Neural cell (in vitro differentiated cells): Measurements from ENCODE around the gene RPS6KA2. TPM values are rescaled to one million over a fixed set of nuclear protein-coding genes. Genes with fewer than 3 reads are reported as not detected.

Experiments used
- H2AFZ ChIP-seq: fragments of 200-600, 300-800 bp; sonication (generic), shearing (Covaris generic); 2 replicates; pipeline ENCODE4 v1.6.0; 2014; ENCODE audit warnings: low read depth, mild to moderate bottlenecking, antibody characterized with exemption, low read length, moderate library complexity
- H3F3A ChIP-seq: fragments of 200-600 bp; shearing (Covaris generic); 2 replicates; pipeline ENCODE4 v1.6.1; 2016; ENCODE audit warnings: mild to moderate bottlenecking, moderate library complexity, mixed read lengths, antibody characterized with exemption, low read length; ENCODE audit not compliant: insufficient read depth, poor library complexity, severe bottlenecking
- H3K27ac ChIP-seq: fragments of 200-600, 300-800 bp; sonication (generic), shearing (Covaris generic); 2 replicates; pipeline ENCODE4 v1.5.1; 2014; ENCODE audit warnings: mild to moderate bottlenecking, low read length, moderate library complexity
- H3K27me3 ChIP-seq: fragments of 300-800, 200-600 bp; sonication (generic), shearing (Covaris generic); 2 replicates; pipeline ENCODE4 v1.6.0; 2014; ENCODE audit warnings: mild to moderate bottlenecking, low read depth, low read length, moderate library complexity; ENCODE audit not compliant: insufficient read depth
- H3K36me3 ChIP-seq: fragments of 300-800, 200-600 bp; sonication (generic), shearing (Covaris generic); 2 replicates; pipeline ENCODE4 v1.5.1; 2014; ENCODE audit warnings: mild to moderate bottlenecking, antibody characterized with exemption, low read length, moderate library complexity; ENCODE audit not compliant: insufficient read depth
- H3K4me2 ChIP-seq: fragments of 300-800, 200-600 bp; sonication (generic), shearing (Covaris generic); 2 replicates; pipeline ENCODE4 v1.6.0; 2014; ENCODE audit warnings: mild to moderate bottlenecking, low read length
- H3K4me3 ChIP-seq: fragments of 300-800, 200-600 bp; sonication (generic), shearing (Covaris generic); 2 replicates; pipeline ENCODE4 v1.5.1; 2014; ENCODE audit warnings: mild to moderate bottlenecking, low read length, moderate library complexity
- H3K79me2 ChIP-seq: fragments of 200-600 bp; shearing (Covaris generic); replicated peaks from 2 replicates; pipeline ENCODE4 v1.6.0; 2014; ENCODE audit warnings: mild to moderate bottlenecking, low read length, moderate library complexity; ENCODE audit not compliant: insufficient read depth
- H3K9ac ChIP-seq: fragments of 300-800, 200-600 bp; sonication (generic), shearing (Covaris generic); 2 replicates; pipeline ENCODE4 v1.6.1; 2016; ENCODE audit warnings: mild to moderate bottlenecking, low read length, mixed read lengths
- H3K9me2 ChIP-seq: fragments of 200-600 bp; shearing (Covaris generic); 2 replicates; pipeline ENCODE4 v1.6.1; 2016; ENCODE audit warnings: mild to moderate bottlenecking, low read length, mixed read lengths; ENCODE audit not compliant: insufficient read depth
- H3K9me3 ChIP-seq: fragments of 200-600, 300-800 bp; sonication (generic), shearing (Covaris generic); 2 replicates; pipeline ENCODE4 v1.6.1; 2016; ENCODE audit warnings: mild to moderate bottlenecking, mixed run types, low read length, moderate library complexity, mixed read lengths
- H4K20me1 ChIP-seq: fragments of 200-600 bp; shearing (Covaris generic); 2 replicates; pipeline ENCODE4 v1.6.1; 2016; ENCODE audit warnings: mild to moderate bottlenecking, mixed run types; ENCODE audit not compliant: insufficient read depth
- EP300 ChIP-seq: fragments of 450-650 bp; conservative IDR thresholded peaks from 2 replicates; pipeline ENCODE4 v1.6.1; 2014; ENCODE audit warnings: antibody characterized with exemption, mild to moderate bottlenecking, moderate library complexity; ENCODE audit not compliant: poor library complexity, severe bottlenecking
- EZH2 ChIP-seq: fragments of 200-600, 300-800 bp; shearing (Covaris generic), sonication (generic); IDR thresholded peaks from 2 replicates; pipeline ENCODE4 v1.6.1; 2014; ENCODE audit warnings: antibody characterized with exemption, low read length, borderline replicate concordance, mild to moderate bottlenecking; ENCODE audit not compliant: insufficient read depth, poor library complexity, severe bottlenecking
- MXI1 ChIP-seq: fragments of 450-650 bp; conservative IDR thresholded peaks from 2 replicates; pipeline ENCODE4 v1.6.1; 2014; ENCODE audit warnings: antibody characterized with exemption, mild to moderate bottlenecking; ENCODE audit not compliant: poor library complexity, severe bottlenecking
- POLR2AphosphoS5 ChIP-seq: IDR thresholded peaks from 2 replicates; pipeline ENCODE4 v1.6.1; 2012
- RAD21 ChIP-seq: fragments of 450-650 bp; conservative IDR thresholded peaks from 2 replicates; pipeline ENCODE4 v1.6.1; 2014; ENCODE audit warnings: antibody characterized with exemption, mild to moderate bottlenecking, moderate library complexity
- SMC3 ChIP-seq: fragments of 450-650 bp; conservative IDR thresholded peaks from 2 replicates; pipeline ENCODE4 v1.6.1; 2014; ENCODE audit warnings: antibody characterized with exemption, mild to moderate bottlenecking, moderate library complexity; ENCODE audit not compliant: poor library complexity
- TAF1 ChIP-seq: IDR thresholded peaks from 2 replicates; pipeline ENCODE4 v1.6.1; 2012; ENCODE audit warnings: low read depth
- polyA plus RNA-seq: library from polyadenylated mRNA; depleted of rRNA; stranded (reverse); fragments of >200 nt; gene quantifications from 2 replicates; pipeline ENCODE4 v1.2.3, GENCODE V29; 2014
- TF ChIP-seq, protein P1 (sequence below): IDR thresholded peaks from 2 replicates; pipeline ENCODE4 v1.6.1; 2012; ENCODE audit warnings: borderline replicate concordance
- TF ChIP-seq, protein P2 (sequence below): fragments of 450-650 bp; IDR thresholded peaks from 2 replicates; pipeline ENCODE4 v1.5.1; 2014; ENCODE audit warnings: antibody characterized with exemption, mild to moderate bottlenecking, moderate library complexity; ENCODE audit not compliant: poor library complexity, severe bottlenecking

RPS6KA2 gene
- polyA plus RNA-seq, 1 donor from 2014 or later: 34.3 TPM

DNA sequence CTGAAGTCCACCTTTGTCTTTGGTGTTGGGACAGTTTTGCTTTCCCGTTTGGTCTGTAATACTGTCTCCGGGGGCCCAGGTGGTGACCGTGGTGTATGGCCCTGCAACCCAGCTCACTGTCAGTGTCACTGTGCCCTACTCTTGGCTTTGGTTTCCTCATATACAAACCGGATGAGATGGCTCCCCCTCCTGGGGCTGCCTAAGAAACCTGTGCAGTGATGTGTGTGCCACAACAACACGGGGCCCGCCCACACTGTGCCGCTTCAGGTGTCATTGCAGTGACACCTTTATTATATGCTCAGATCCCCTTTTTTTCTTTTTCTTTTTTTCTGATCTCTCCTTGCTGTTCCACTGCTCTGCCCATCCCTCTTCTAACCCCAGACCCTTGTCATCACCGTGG is 114.5 kb downstream of the RPS6KA2 start:
- Histone ChIP-seq H3F3A (no peaks in the 10 kb centered on the region), H3K79me2 (no peaks in the 10 kb centered on the region), H4K20me1 (no peaks in the 10 kb centered on the region), H3K36me3 (peaks cover 6% of the 10 kb centered on the region), H3K4me3 (no peak overlapping the region), H3K9me2 (no peaks in the 10 kb centered on the region), H3K4me2 (no peak overlapping the region), H3K9me3 (no peaks in the 10 kb centered on the region), H3K27me3 (no peaks in the 10 kb centered on the region), H3K27ac (no peak overlapping the region), H3K9ac (no peak overlapping the region), H2AFZ (no peak overlapping the region)
- TF ChIP-seq SMC3 (no peak), RAD21 (no peak), MXI1 (no peak), EZH2 (no peak), POLR2AphosphoS5 (no peak), TAF1 (no peak), EP300 (no peak)
- TF ChIP-seq, protein P1, sequence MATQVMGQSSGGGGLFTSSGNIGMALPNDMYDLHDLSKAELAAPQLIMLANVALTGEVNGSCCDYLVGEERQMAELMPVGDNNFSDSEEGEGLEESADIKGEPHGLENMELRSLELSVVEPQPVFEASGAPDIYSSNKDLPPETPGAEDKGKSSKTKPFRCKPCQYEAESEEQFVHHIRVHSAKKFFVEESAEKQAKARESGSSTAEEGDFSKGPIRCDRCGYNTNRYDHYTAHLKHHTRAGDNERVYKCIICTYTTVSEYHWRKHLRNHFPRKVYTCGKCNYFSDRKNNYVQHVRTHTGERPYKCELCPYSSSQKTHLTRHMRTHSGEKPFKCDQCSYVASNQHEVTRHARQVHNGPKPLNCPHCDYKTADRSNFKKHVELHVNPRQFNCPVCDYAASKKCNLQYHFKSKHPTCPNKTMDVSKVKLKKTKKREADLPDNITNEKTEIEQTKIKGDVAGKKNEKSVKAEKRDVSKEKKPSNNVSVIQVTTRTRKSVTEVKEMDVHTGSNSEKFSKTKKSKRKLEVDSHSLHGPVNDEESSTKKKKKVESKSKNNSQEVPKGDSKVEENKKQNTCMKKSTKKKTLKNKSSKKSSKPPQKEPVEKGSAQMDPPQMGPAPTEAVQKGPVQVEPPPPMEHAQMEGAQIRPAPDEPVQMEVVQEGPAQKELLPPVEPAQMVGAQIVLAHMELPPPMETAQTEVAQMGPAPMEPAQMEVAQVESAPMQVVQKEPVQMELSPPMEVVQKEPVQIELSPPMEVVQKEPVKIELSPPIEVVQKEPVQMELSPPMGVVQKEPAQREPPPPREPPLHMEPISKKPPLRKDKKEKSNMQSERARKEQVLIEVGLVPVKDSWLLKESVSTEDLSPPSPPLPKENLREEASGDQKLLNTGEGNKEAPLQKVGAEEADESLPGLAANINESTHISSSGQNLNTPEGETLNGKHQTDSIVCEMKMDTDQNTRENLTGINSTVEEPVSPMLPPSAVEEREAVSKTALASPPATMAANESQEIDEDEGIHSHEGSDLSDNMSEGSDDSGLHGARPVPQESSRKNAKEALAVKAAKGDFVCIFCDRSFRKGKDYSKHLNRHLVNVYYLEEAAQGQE: no peak
- TF ChIP-seq, protein P2, sequence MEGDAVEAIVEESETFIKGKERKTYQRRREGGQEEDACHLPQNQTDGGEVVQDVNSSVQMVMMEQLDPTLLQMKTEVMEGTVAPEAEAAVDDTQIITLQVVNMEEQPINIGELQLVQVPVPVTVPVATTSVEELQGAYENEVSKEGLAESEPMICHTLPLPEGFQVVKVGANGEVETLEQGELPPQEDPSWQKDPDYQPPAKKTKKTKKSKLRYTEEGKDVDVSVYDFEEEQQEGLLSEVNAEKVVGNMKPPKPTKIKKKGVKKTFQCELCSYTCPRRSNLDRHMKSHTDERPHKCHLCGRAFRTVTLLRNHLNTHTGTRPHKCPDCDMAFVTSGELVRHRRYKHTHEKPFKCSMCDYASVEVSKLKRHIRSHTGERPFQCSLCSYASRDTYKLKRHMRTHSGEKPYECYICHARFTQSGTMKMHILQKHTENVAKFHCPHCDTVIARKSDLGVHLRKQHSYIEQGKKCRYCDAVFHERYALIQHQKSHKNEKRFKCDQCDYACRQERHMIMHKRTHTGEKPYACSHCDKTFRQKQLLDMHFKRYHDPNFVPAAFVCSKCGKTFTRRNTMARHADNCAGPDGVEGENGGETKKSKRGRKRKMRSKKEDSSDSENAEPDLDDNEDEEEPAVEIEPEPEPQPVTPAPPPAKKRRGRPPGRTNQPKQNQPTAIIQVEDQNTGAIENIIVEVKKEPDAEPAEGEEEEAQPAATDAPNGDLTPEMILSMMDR: no peak

DNA sequence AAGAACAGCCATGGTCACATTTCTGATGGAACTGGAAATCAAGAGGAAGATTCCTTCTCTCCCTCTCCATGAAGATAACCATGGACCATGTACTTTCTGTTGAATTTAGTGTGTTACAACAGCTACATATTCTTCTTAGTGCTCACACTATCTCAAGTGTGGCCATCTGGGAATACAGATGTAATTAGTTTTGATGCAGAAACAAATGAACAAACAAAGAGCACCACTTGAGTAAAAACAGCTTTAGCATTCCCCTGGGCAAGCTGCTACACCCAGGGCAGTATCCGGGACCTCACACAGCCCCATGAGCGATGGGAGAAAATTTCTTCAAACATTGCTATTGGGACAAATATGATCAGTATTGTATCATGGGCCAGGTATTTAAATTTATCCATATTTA is 115.7 kb downstream of the RPS6KA2 start:
- no peak overlapping the region for H2AFZ ChIP-seq
- H3K36me3 ChIP-seq: peaks cover 6% of the 10 kb centered on the region
- TF ChIP-seq MXI1 (no peak), SMC3 (no peak), TAF1 (no peak), EP300 (no peak), EZH2 (no peak)
- TF ChIP-seq, protein P2: no peak
- H4K20me1 ChIP-seq: no peaks in the 10 kb centered on the region
- no peak overlapping the region for H3K4me3 ChIP-seq
- no peaks in the 10 kb centered on the region for H3K9me3 ChIP-seq
- H3K27ac ChIP-seq: no peak overlapping the region
- no peaks in the 10 kb centered on the region for H3K79me2 ChIP-seq
- no peaks in the 10 kb centered on the region for H3K27me3 ChIP-seq
- H3F3A ChIP-seq: no peaks in the 10 kb centered on the region
- no peaks in the 10 kb centered on the region for H3K9me2 ChIP-seq
- no peak overlapping the region for H3K4me2 ChIP-seq
- H3K9ac ChIP-seq: no peak overlapping the region
